ENCODE data around the gene FAM120AOS.
"Not testable (repeated sequence)": the region's sequence is repeated elsewhere in the genome, so short reads cannot be mapped to it uniquely, and the experiment has no call there.

The FAM120AOS gene

GRCh38 chr9:93466416-93467061, 13.2 kb upstream of the FAM120AOS start:
- DNase-seq, result no peak

- DNase-seq, result no peak
Observed at GRCh38 chr9:93465855-93466254, 12.5 kb upstream of the FAM120AOS start.

- DNase-seq, result no peak
Observed at GRCh38 chr9:93464876-93465275, 11.5 kb upstream of the FAM120AOS start.

- DNase-seq, result no peak
Observed at GRCh38 chr9:93464395-93464794, 11.0 kb upstream of the FAM120AOS start.

- DNase-seq, result no peak
Observed at GRCh38 chr9:93463638-93464248, 10.4 kb upstream of the FAM120AOS start.

- no peak for DNase-seq
Observed at GRCh38 chr9:93461821-93462220, 8.4 kb upstream of the FAM120AOS start.

- DNase-seq, result no peak
Observed at GRCh38 chr9:93461414-93461743, 8.0 kb upstream of the FAM120AOS start.

- no peak for DNase-seq
Observed at GRCh38 chr9:93460689-93461413, 7.5 kb upstream of the FAM120AOS start.

- no peak for DNase-seq
Observed at GRCh38 chr9:93459432-93459847, 6.1 kb upstream of the FAM120AOS start.

GRCh38 chr9:93458712-93459111, 5.3 kb upstream of the FAM120AOS start:
- DNase-seq, result no peak

GRCh38 chr9:93457006-93457405, 3.6 kb upstream of the FAM120AOS start:
- DNase-seq, result no peak

- DNase-seq, result no peak
Observed at GRCh38 chr9:93456504-93456903, 3.1 kb upstream of the FAM120AOS start.

- DNase-seq, result no peak
Observed at GRCh38 chr9:93456022-93456421, 2.6 kb upstream of the FAM120AOS start.

GRCh38 chr9:93452710-93453046, 703 bp downstream of the FAM120AOS start:
- DNase-seq, result no peak

GRCh38 chr9:93451849-93452709, 1.3 kb downstream of the FAM120AOS start:
- no peak for DNase-seq

GRCh38 chr9:93450945-93451815, 2.2 kb downstream of the FAM120AOS start, which contains the start of gene FAM120A:
Gene FAM120A (plus strand): TSS chr9:93451685. CDS start chr9:93451916, 231 bp downstream.
- DNase-seq, result peak; percentile 19

- DNase-seq, result no peak
Observed at GRCh38 chr9:93447655-93448054, 5.7 kb downstream of the FAM120AOS start.

- no peak for DNase-seq
Observed at GRCh38 chr9:93446073-93446472, 7.3 kb downstream of the FAM120AOS start.

- no peak for DNase-seq
Observed at GRCh38 chr9:93440896-93441580, 12.3 kb downstream of the FAM120AOS start.

GRCh38 chr9:93439301-93439700, 14.1 kb downstream of the FAM120AOS start:
- DNase-seq, result not testable (repeated sequence)

- DNase-seq, result no peak
Observed at GRCh38 chr9:93437996-93438395, 15.4 kb downstream of the FAM120AOS start.

Measured in GOT3 (cell line).